IMR-90 (cell line): ENCODE measurements around the gene DLG5. TPM values are rescaled to one million over a fixed set of nuclear protein-coding genes. Genes with fewer than 3 reads are reported as not detected.

Source experiments
- ATAC-seq: fragments of 200-7000 bp; cut with Tn5 transposase; 2 replicates; pipeline ENCODE4 v1.9.1; 2020; ENCODE audit warnings: low read depth, mild to moderate bottlenecking, moderate library complexity
- BruUV-seq: library from RNA; stranded (reverse); fragments of 400-500 nt; replicated peaks from 2 replicates; lab custom pipeline; 2021; lab: Mats Ljungman, UMichigan
- CTCF ChIA-PET: fragments of 300-600 bp; formaldehyde crosslinking; extraction: SDS; loops from one replicate; lab custom pipeline; 2021; ENCODE audit warnings: antibody characterized with exemption; lab: Yijun Ruan, JAX
- POLR2A ChIA-PET: fragments of 300-600 bp; sonication (Branson Sonifier 250); formaldehyde crosslinking; loops from one replicate; lab custom pipeline; 2022; ENCODE audit warnings: antibody characterized with exemption; ENCODE audit not compliant: unreplicated experiment; lab: Charles Lee
- DNase-seq: peaks from one replicate; pipeline ENCODE4 v3.0.0; 2013
- H2AFZ ChIP-seq: replicated peaks from 2 replicates; pipeline ENCODE3; 2013; ENCODE audit warnings: low read length, mild to moderate bottlenecking; ENCODE audit not compliant: poor library complexity
- H2AK5ac ChIP-seq: 2 replicates; pipeline ENCODE4 v1.6.1; 2013; ENCODE audit warnings: low read depth, low read length, inconsistent platforms
- H2AK9ac ChIP-seq: replicated peaks from 2 replicates; pipeline ENCODE3; 2013; ENCODE audit warnings: mild to moderate bottlenecking, low read depth, low read length, moderate library complexity; ENCODE audit not compliant: poor library complexity
- H2BK120ac ChIP-seq: 2 replicates; pipeline ENCODE4 v1.6.1; 2013; ENCODE audit warnings: low read depth, low read length, inconsistent platforms
- H2BK15ac ChIP-seq: 3 replicates; pipeline ENCODE4 v1.6.1; 2013; ENCODE audit warnings: low read depth, low read length, inconsistent platforms
- H2BK20ac ChIP-seq: 2 replicates; pipeline ENCODE4 v1.6.1; 2013; ENCODE audit warnings: low read depth, mild to moderate bottlenecking, inconsistent platforms, low read length, moderate library complexity
- H2BK5ac ChIP-seq: 2 replicates; pipeline ENCODE4 v1.6.1; 2013; ENCODE audit warnings: mild to moderate bottlenecking, low read depth, low read length, inconsistent platforms; ENCODE audit not compliant: poor library complexity, severe bottlenecking
- H3K14ac ChIP-seq: replicated peaks from 2 replicates; pipeline ENCODE4 v1.6.1; 2013; ENCODE audit warnings: low read depth, low read length, inconsistent platforms
- H3K18ac ChIP-seq: 2 replicates; pipeline ENCODE4 v1.6.1; 2013; ENCODE audit warnings: low read depth, low read length, control low read depth
- H3K23ac ChIP-seq: 2 replicates; pipeline ENCODE4 v1.6.1; 2013; ENCODE audit warnings: low read depth, low read length, inconsistent platforms
- H3K27ac ChIP-seq: 2 replicates; pipeline ENCODE4 v1.5.1; 2013; ENCODE audit warnings: mild to moderate bottlenecking, control low read depth, low read length; ENCODE audit not compliant: insufficient read depth
- H3K27me3 ChIP-seq: 2 replicates; pipeline ENCODE4 v1.6.1; 2013; ENCODE audit warnings: low read length; ENCODE audit not compliant: control insufficient read depth, insufficient read depth
- H3K36me3 ChIP-seq: 2 replicates; pipeline ENCODE4 v1.6.1; 2013; ENCODE audit warnings: low read length, mixed read lengths; ENCODE audit not compliant: control insufficient read depth, insufficient read depth
- H3K4ac ChIP-seq: 2 replicates; pipeline ENCODE4 v1.6.1; 2013; ENCODE audit warnings: low read depth, low read length, inconsistent platforms
- H3K4me1 ChIP-seq: 2 replicates; pipeline ENCODE4 v1.6.1; 2013; ENCODE audit warnings: low read length, mixed read lengths; ENCODE audit not compliant: control insufficient read depth, insufficient read depth
- H3K4me2 ChIP-seq: 2 replicates; pipeline ENCODE4 v1.6.1; 2013; ENCODE audit warnings: low read depth, mild to moderate bottlenecking, control low read depth, low read length, moderate library complexity
- H3K4me3 ChIP-seq: 2 replicates; pipeline ENCODE4 v1.5.1; 2013; ENCODE audit warnings: low read depth, mild to moderate bottlenecking, control low read depth, low read length, moderate library complexity; ENCODE audit not compliant: insufficient read depth
- H3K56ac ChIP-seq: 2 replicates; pipeline ENCODE4 v1.6.1; 2013; ENCODE audit warnings: low read length, inconsistent platforms; ENCODE audit not compliant: insufficient read depth; ENCODE audit errors: extremely low read depth
- H3K79me1 ChIP-seq, 2 experiments: 2 replicates each; pipeline ENCODE4 v1.6.1; 2013; ENCODE audit warnings: low read length in 2 of 2, inconsistent platforms in 1 of 2, low read depth in 1 of 2
- H3K9ac ChIP-seq: 2 replicates; pipeline ENCODE4 v1.6.1; 2013; ENCODE audit warnings: low read depth, low read length, control low read depth
- H3K9me1 ChIP-seq: 2 replicates; pipeline ENCODE4 v1.6.1; 2013; ENCODE audit warnings: low read length, inconsistent platforms; ENCODE audit not compliant: insufficient read depth
- H3K9me3 ChIP-seq: 2 replicates; pipeline ENCODE4 v1.6.1; 2013; ENCODE audit warnings: low read length; ENCODE audit not compliant: control insufficient read depth, insufficient read depth
- H4K20me1 ChIP-seq: 2 replicates; pipeline ENCODE4 v1.6.1; 2013; ENCODE audit warnings: low read length, inconsistent platforms; ENCODE audit not compliant: insufficient read depth
- H4K5ac ChIP-seq: 2 replicates; pipeline ENCODE4 v1.6.1; 2013; ENCODE audit warnings: mild to moderate bottlenecking, low read depth, low read length, control low read depth
- H4K8ac ChIP-seq, 2 experiments: 2 replicates each; pipeline ENCODE4 v1.6.1; 2013; ENCODE audit warnings: low read depth in 2 of 2, low read length in 2 of 2, control low read depth in 1 of 2, inconsistent platforms in 1 of 2
- H4K91ac ChIP-seq: 2 replicates; pipeline ENCODE4 v1.6.1; 2013; ENCODE audit warnings: low read depth, low read length, inconsistent platforms; ENCODE audit not compliant: insufficient read depth
- BHLHE40 ChIP-seq: fragments of 150-350 bp; IDR thresholded peaks from 2 replicates; pipeline ENCODE4 v1.6.1; 2016; ENCODE audit warnings: mild to moderate bottlenecking, low read depth, low read length
- MAFK ChIP-seq: IDR thresholded peaks from 2 replicates; pipeline ENCODE4 v1.6.1; 2012; ENCODE audit warnings: low read depth, low read length, improper control_type of control experiment
- MAZ ChIP-seq: IDR thresholded peaks from 2 replicates; pipeline ENCODE4 v1.6.1; 2012; ENCODE audit warnings: low read depth, mild to moderate bottlenecking, low read length, improper control_type of control experiment, moderate library complexity, borderline replicate concordance
- NFE2L2 ChIP-seq: fragments of 150-350 bp; IDR thresholded peaks from 2 replicates; pipeline ENCODE4 v1.6.1; 2016; ENCODE audit warnings: low read depth, mild to moderate bottlenecking, low read length
- POLR2A ChIP-seq: IDR thresholded peaks from 2 replicates; pipeline ENCODE4 v1.6.1; 2012; ENCODE audit warnings: mild to moderate bottlenecking, low read depth, low read length
- RAD21 ChIP-seq: IDR thresholded peaks from 2 replicates; pipeline ENCODE4 v1.6.1; 2012; ENCODE audit warnings: low read length, improper control_type of control experiment
- RCOR1 ChIP-seq: IDR thresholded peaks from 2 replicates; pipeline ENCODE4 v1.6.1; 2012; ENCODE audit warnings: mild to moderate bottlenecking, low read length, improper control_type of control experiment; ENCODE audit not compliant: insufficient replicate concordance
- RFX5 ChIP-seq: IDR thresholded peaks from 2 replicates; pipeline ENCODE4 v1.8.0; 2012; ENCODE audit warnings: low read depth, mild to moderate bottlenecking, low read length, moderate library complexity
- USF2 ChIP-seq: fragments of 150-350 bp; IDR thresholded peaks from 2 replicates; pipeline ENCODE4 v1.6.1; 2017; ENCODE audit warnings: mild to moderate bottlenecking, antibody characterized with exemption, low read length, low read depth
- WGBS, 2 experiments: methylation state at CpG; one replicate each; pipeline versions ENCODE4 v1.1.5 to v1.1.7; 2013; ENCODE audit warnings: missing lambda C conversion rate in 2 of 2; ENCODE audit not compliant: insufficient read length in 1 of 2; ENCODE audit errors: extremely low coverage in 2 of 2; 5-methylcytosine and 5-hydroxymethylcytosine counted together
- dilution Hi-C: fragments of 300-500 bp; cut with HindIII; formaldehyde crosslinking; loops from one replicate; pipeline ENCODE4 v1.14.3; 2018; ENCODE audit warnings: low sequenced_read_pairs; ENCODE audit not compliant: unreplicated experiment
- in situ Hi-C: fragments of 300-500 bp; cut with MboI; formaldehyde crosslinking; loops from 3 replicates; pipeline ENCODE4 v1.14.3; 2019; ENCODE audit warnings: low sequenced_read_pairs, inconsistent platforms, mixed read lengths
- intact Hi-C: fragments of 100-400 bp; cut with micrococcal nuclease; formaldehyde crosslinking; loops from 2 replicates; pipeline ENCODE4 v1.10.0; 2022
- polyA plus RNA-seq, 3 experiments: library from polyadenylated mRNA; depleted of rRNA; stranded (reverse); fragments of >200 nt; gene quantifications; 2 replicates each; pipeline ENCODE4 v1.2.3, GENCODE V29; 2012; ENCODE audit warnings: low replicate concordance in 1 of 3
- total RNA-seq: library from RNA; depleted of rRNA; stranded (reverse); fragments of >200 nt; gene quantifications from 2 replicates; pipeline ENCODE4 v1.2.3, GENCODE V29; 2012

DLG5 gene
- total and polyA plus RNA-seq, 2 of the 4 experiments (the other 2 are of a cell fraction) = 12.7 to 28.7 TPM

- no peak overlapping the region for H3K4ac ChIP-seq
- no peak overlapping the region for H2BK5ac ChIP-seq
- no peak overlapping the region for H4K5ac ChIP-seq
- ChIA-PET POLR2A (no interaction called here), CTCF (no interaction called here)
- no peak overlapping the region for H3K18ac ChIP-seq
- H3K4me2 ChIP-seq = no peak overlapping the region
- in situ Hi-C loops (no loop called here), intact Hi-C loops (no loop called here), dilution Hi-C loops (no loop called here)
- no peak overlapping the region for H2AK5ac ChIP-seq
- no peaks in the 10 kb centered on the region for H3K27me3 ChIP-seq
- H2AFZ ChIP-seq = no peak overlapping the region
- no peak overlapping the region for H3K14ac ChIP-seq
- H3K56ac ChIP-seq = no peak overlapping the region
- H2AK9ac ChIP-seq = no peak overlapping the region
- ATAC-seq (no peak), DNase-seq (no peak)
- no CpG with 5 or more reads among the region's 1 CpG for WGBS, 2 experiments
- H3K9me3 ChIP-seq = no peaks in the 10 kb centered on the region
- no peak overlapping the region for H2BK120ac ChIP-seq
- H3K9me1 ChIP-seq = no peaks in the 10 kb centered on the region; the same call in 1 of the 2 replicates
- H2BK15ac ChIP-seq = no peak overlapping the region
- no peak overlapping the region for H2BK20ac ChIP-seq
- no peaks in the 10 kb centered on the region for H3K79me1 ChIP-seq
- no peaks in the 10 kb centered on the region for H4K20me1 ChIP-seq
- H3K4me3 ChIP-seq = no peak overlapping the region
- no peak overlapping the region for H4K8ac ChIP-seq
- no peak overlapping the region for H3K27ac ChIP-seq
- no peak overlapping the region for H4K91ac ChIP-seq
- no TSS peak for BruUV-seq
- no peaks in the 10 kb centered on the region for H3K36me3 ChIP-seq
- H3K23ac ChIP-seq = no peak overlapping the region
- no peaks in the 10 kb centered on the region; the same call in 1 of the 2 replicates for H3K4me1 ChIP-seq
- H3K9ac ChIP-seq = no peak overlapping the region
- no peak for TF ChIP-seq MAFK
- TF ChIP-seq RFX5 = no peak
- TF ChIP-seq USF2 = no peak
- no peak for TF ChIP-seq BHLHE40
- no peak for TF ChIP-seq NFE2L2
- no peak for TF ChIP-seq POLR2A
- no peak for TF ChIP-seq RAD21
- TF ChIP-seq MAZ = no peak
- no peak for TF ChIP-seq RCOR1
These were observed 158.5 kb downstream of the DLG5 start for GRCh38 chr10:77768039-77768438.
